ENCODE results near the gene ASS1. TPM values are rescaled to one million over a fixed set of nuclear protein-coding genes. Genes with fewer than 3 reads are reported as not detected.

The ASS1 gene
- total RNA-seq, 1 experiment from 2014 or later = 83.0 TPM

- H3F3A ChIP-seq (ENCODE audit: low read length, unreplicated experiment) = no peaks in the 10 kb centered on the region
- H3K4me2 ChIP-seq (ENCODE audit: low read length) = no peak overlapping the region
- no peak for DNase-seq
- H4K20me1 ChIP-seq (ENCODE audit: low read length) = no peaks in the 10 kb centered on the region
- no peaks in the 10 kb centered on the region for H3K79me2 ChIP-seq (ENCODE audit: low read length)
- H3K4me3 ChIP-seq (ENCODE audit: low read length) = no peak overlapping the region
- BruUV-seq (replicated peaks) = no TSS peak
- no peak overlapping the region for H3K27ac ChIP-seq (ENCODE audit: low read length)
- intact Hi-C loops (cut with micrococcal nuclease) = no loop called here
- POLR2A ChIA-PET (ENCODE audit: unreplicated experiment) = no interaction called here
- ATAC-seq = no peak
- TF ChIP-seq CTCF (conservative IDR thresholded peaks at IDR 0.05; ENCODE audit: low read depth, low read length) (no peak), EZH2 (IDR thresholded peaks at IDR 0.05; ENCODE audit: low read length, unreplicated experiment) (no peak), EZH2phosphoT487 (IDR thresholded peaks at IDR 0.05; ENCODE audit: borderline replicate concordance, low read length) (no peak)
- 0 out of 2 replicates have a peak, but pooled peaks cover 5% of the 10 kb centered on the region for H3K9me3 ChIP-seq (ENCODE audit: low read length)
- peaks cover 17% of the 10 kb centered on the region for H3K4me1 ChIP-seq (ENCODE audit: insufficient read depth, low read length)
- H3K9ac ChIP-seq (ENCODE audit: low read length) = no peak overlapping the region
- H2AFZ ChIP-seq (ENCODE audit: low read length) = no peak overlapping the region
- CTCF ChIA-PET = no interaction called here
- H3K27me3 ChIP-seq (ENCODE audit: low read length) = no peaks in the 10 kb centered on the region
- no peaks in the 10 kb centered on the region for H3K9me2 ChIP-seq (replicated peaks; ENCODE audit: low read length)
- no peaks in the 10 kb centered on the region for H3K36me3 ChIP-seq (ENCODE audit: low read depth, low read length)
Measured at GRCh38 chr9:130442746-130443455, 1.9 kb upstream of the ASS1 start.

DNA sequence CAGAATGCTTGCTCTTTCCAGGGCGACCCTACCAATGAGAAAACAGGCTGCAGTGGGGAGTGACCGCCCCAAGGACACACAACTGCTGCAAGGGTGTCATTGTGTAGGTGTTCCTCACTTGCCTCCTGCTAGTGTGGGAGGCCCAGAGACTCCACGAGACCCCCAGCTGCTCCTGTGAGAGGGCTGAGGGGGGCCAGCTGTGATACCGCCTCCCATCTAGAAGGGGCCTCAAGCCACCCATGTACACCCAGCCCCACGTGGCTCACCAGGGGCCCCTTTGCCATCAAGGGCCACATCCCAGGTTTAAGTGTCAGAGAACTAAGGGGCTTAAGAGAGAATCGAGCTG, 1.3 kb upstream of the ASS1 start:
- no peaks in the 10 kb centered on the region for H3F3A ChIP-seq (ENCODE audit: low read length, unreplicated experiment)
- no TSS peak for BruUV-seq (replicated peaks)
- no peaks in the 10 kb centered on the region for H3K9me2 ChIP-seq (replicated peaks; ENCODE audit: low read length)
- CTCF ChIA-PET = no interaction called here
- H3K9ac ChIP-seq (ENCODE audit: low read length) = no peak overlapping the region
- no peak overlapping the region for H3K4me3 ChIP-seq (ENCODE audit: low read length)
- no peaks in the 10 kb centered on the region for H3K79me2 ChIP-seq (ENCODE audit: low read length)
- POLR2A ChIA-PET (ENCODE audit: unreplicated experiment) = no interaction called here
- H3K27ac ChIP-seq (ENCODE audit: low read length) = no peak overlapping the region
- 0 out of 2 replicates have a peak, but pooled peaks cover 5% of the 10 kb centered on the region for H3K9me3 ChIP-seq (ENCODE audit: low read length)
- no peaks in the 10 kb centered on the region for H4K20me1 ChIP-seq (ENCODE audit: low read length)
- no peak overlapping the region for H3K4me2 ChIP-seq (ENCODE audit: low read length)
- no peaks in the 10 kb centered on the region for H3K36me3 ChIP-seq (ENCODE audit: low read depth, low read length)
- no peak overlapping the region for H2AFZ ChIP-seq (ENCODE audit: low read length)
- intact Hi-C loops (cut with micrococcal nuclease) = no loop called here
- TF ChIP-seq CTCF (conservative IDR thresholded peaks at IDR 0.05; ENCODE audit: low read depth, low read length) = no peak
- peaks cover 17% of the 10 kb centered on the region for H3K4me1 ChIP-seq (ENCODE audit: insufficient read depth, low read length)
- DNase-seq (no peak), ATAC-seq (no peak)
- no peaks in the 10 kb centered on the region for H3K27me3 ChIP-seq (ENCODE audit: low read length)

DNA sequence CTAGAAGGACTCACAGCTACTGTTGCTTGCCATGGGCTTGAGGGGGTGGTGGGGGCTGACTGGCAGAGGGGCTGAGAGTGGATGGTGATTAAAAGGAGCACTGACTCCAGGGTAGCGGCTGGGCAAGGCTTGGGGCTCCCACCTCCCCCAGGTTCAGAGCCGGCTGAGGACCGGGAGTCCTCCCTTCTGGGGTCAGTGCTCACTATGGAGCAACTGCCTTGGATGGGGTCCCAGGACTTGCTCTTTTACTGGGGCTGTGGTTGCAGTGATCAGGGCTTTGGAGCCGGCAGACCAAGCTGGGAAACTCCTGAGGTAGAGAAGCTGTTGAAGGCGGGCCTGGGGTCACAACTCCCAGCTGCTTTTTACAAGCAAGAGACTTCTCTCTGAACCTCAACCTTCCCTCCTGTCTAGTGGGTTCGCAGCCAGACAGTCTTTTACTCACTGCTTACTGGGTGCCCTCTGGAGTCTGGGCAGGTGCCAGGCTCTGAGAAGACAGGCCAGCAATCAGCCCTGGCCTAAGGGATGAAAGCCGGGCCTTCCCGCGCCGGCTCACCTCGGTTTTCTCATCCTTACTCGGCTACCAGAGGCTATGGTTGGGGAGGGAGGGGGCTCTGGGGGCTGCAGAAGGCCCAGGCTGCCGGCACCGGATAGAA, 795 bp upstream of the ASS1 start:
- DNase-seq (no peak), ATAC-seq (peak; percentile 14)
- Histone ChIP-seq H3K9me2 (replicated peaks; ENCODE audit: low read length) (no peaks in the 10 kb centered on the region), H3K27me3 (ENCODE audit: low read length) (no peaks in the 10 kb centered on the region), H3K4me1 (ENCODE audit: insufficient read depth, low read length) (peaks cover 17% of the 10 kb centered on the region), H4K20me1 (ENCODE audit: low read length) (no peaks in the 10 kb centered on the region), H3K9ac (ENCODE audit: low read length) (no peak overlapping the region), H2AFZ (ENCODE audit: low read length) (peak overlapping the region; percentile 84; the same call in 1 of the 2 replicates), H3K4me3 (ENCODE audit: low read length) (peak overlapping the region; percentile 76; the same call in 1 of the 2 replicates), H3K79me2 (ENCODE audit: low read length) (no peaks in the 10 kb centered on the region), H3K9me3 (ENCODE audit: low read length) (0 out of 2 replicates have a peak, but pooled peaks cover 5% of the 10 kb centered on the region), H3K27ac (ENCODE audit: low read length) (no peak overlapping the region), H3F3A (ENCODE audit: low read length, unreplicated experiment) (no peaks in the 10 kb centered on the region), H3K36me3 (ENCODE audit: low read depth, low read length) (no peaks in the 10 kb centered on the region), H3K4me2 (ENCODE audit: low read length) (peak overlapping the region; percentile 89)
- POLR2A ChIA-PET (ENCODE audit: unreplicated experiment) = no interaction called here
- CTCF ChIA-PET = no interaction called here
- TF ChIP-seq EZH2phosphoT487 (IDR thresholded peaks at IDR 0.05; ENCODE audit: borderline replicate concordance, low read length) = no peak
- BruUV-seq (replicated peaks) = no TSS peak
- intact Hi-C loops (cut with micrococcal nuclease) = no loop called here
